ENCODE results near the gene CFAP99. TPM values are rescaled to one million over a fixed set of nuclear protein-coding genes. Genes with fewer than 3 reads are reported as not detected.
A peak's percentile ranks its signal among the peaks of the same experiment; 100 is the strongest.

The CFAP99 gene
- total and polyA plus RNA-seq, 9 of the 15 experiments (the other 6 are each of a cell fraction or from before 2014, with no cell fraction given), result 0.07 to 0.18 (median 0.09) TPM; not detected in 6

- no peak for TF ChIP-seq ELK3 (CRISPR knock-in tag; IDR thresholded peaks at IDR 0.05)
- no peak for TF ChIP-seq MLX (CRISPR knock-in tag; conservative IDR thresholded peaks at IDR 0.05)
- TF ChIP-seq SRSF1 (IDR thresholded peaks at IDR 0.05; ENCODE audit: low read depth, low read length), result no peak
- TF ChIP-seq HIVEP1 (CRISPR knock-in tag; IDR thresholded peaks at IDR 0.05), result no peak
- TF ChIP-seq ZNF655 (CRISPR knock-in tag; IDR thresholded peaks at IDR 0.05), result no peak
- no peak for TF ChIP-seq POLR2B (IDR thresholded peaks at IDR 0.05; ENCODE audit: low read depth, partially characterized antibody)
- TF ChIP-seq ETV6 (IDR thresholded peaks at IDR 0.05; ENCODE audit: borderline replicate concordance in 1 of 2, low read depth in 2 of 2, low read length in 1 of 2), result no peak
- no peak for TF ChIP-seq ETV6 (CRISPR knock-in tag; IDR thresholded peaks at IDR 0.05; ENCODE audit: borderline replicate concordance)
- TF ChIP-seq ZBTB49 (CRISPR knock-in tag; IDR thresholded peaks at IDR 0.05; ENCODE audit: borderline replicate concordance), result no peak
- TF ChIP-seq POLR2G (IDR thresholded peaks at IDR 0.05; ENCODE audit: low read depth, low read length), result peak; percentile 16; the same call in 1 of the 2 replicates
- no peak for TF ChIP-seq SMARCE1 (IDR thresholded peaks at IDR 0.05)
- no peak for TF ChIP-seq USF2 (CRISPR knock-in tag; IDR thresholded peaks at IDR 0.05)
- no peak for TF ChIP-seq PTBP1 (IDR thresholded peaks at IDR 0.05; ENCODE audit: low read depth, low read length)
- no peak for TF ChIP-seq FOXA1 (IDR thresholded peaks at IDR 0.05; ENCODE audit: borderline replicate concordance)
- TF ChIP-seq DEAF1 (CRISPR knock-in tag; IDR thresholded peaks at IDR 0.05), result no peak
- 0 out of 2 replicates have a peak, but pooled peaks have one; percentile 4 for TF ChIP-seq PKNOX1 (IDR thresholded peaks at IDR 0.05)
Measured at GRCh38 chr4:2393353-2394270, 25.1 kb upstream of the CFAP99 start (continued).

All from K562 (cell line).